Stimulated activated CD8-positive, alpha-beta memory T cell treated with anti-CD3 and anti-CD28 coated beads, Interleukin-2, amount 100 ng/mL, for 48 hours (primary cell): ENCODE measurements around the gene MYO9A.
"Not testable (repeated sequence)": the region's sequence is repeated elsewhere in the genome, so short reads cannot be mapped to it uniquely, and the experiment has no call there.

Source experiments
- DNase-seq, 2 donors: peaks; one replicate each; pipeline ENCODE4 v3.0.0-alpha.2; 2020; ENCODE audit warnings: low read depth in 2 of 2

MYO9A gene

GRCh38 chr15:72042865-72043264 lies 75.1 kb downstream of the MYO9A start:
- DNase-seq: no peak

- no peak for DNase-seq
Measured at GRCh38 chr15:72042054-72042453, 75.9 kb downstream of the MYO9A start.

GRCh38 chr15:72037321-72037720 lies 80.6 kb downstream of the MYO9A start:
- DNase-seq: no peak

GRCh38 chr15:72034859-72035650 lies 82.9 kb downstream of the MYO9A start:
- no peak for DNase-seq

- no peak for DNase-seq
Measured at GRCh38 chr15:72034351-72034750, 83.6 kb downstream of the MYO9A start.

- DNase-seq: no peak
Measured at GRCh38 chr15:72033711-72034110, 84.2 kb downstream of the MYO9A start.

GRCh38 chr15:72033285-72033684 lies 84.7 kb downstream of the MYO9A start:
- no peak for DNase-seq

- no peak for DNase-seq
Measured at GRCh38 chr15:72021604-72022003, 96.3 kb downstream of the MYO9A start.

- no peak for DNase-seq
Measured at GRCh38 chr15:72020799-72021198, 97.2 kb downstream of the MYO9A start.

- not testable (repeated sequence) for DNase-seq
Measured at GRCh38 chr15:72014555-72014954, 103.4 kb downstream of the MYO9A start.

GRCh38 chr15:72013703-72014102 lies 104.2 kb downstream of the MYO9A start:
- no peak for DNase-seq

- no peak for DNase-seq
Measured at GRCh38 chr15:72011302-72011942, 106.5 kb downstream of the MYO9A start.

GRCh38 chr15:72009222-72009621 lies 108.7 kb downstream of the MYO9A start:
- no peak for DNase-seq

- no peak for DNase-seq
Measured at GRCh38 chr15:72006382-72006781, 111.6 kb downstream of the MYO9A start.

- DNase-seq: no peak
Measured at GRCh38 chr15:72005483-72005882, 112.5 kb downstream of the MYO9A start.

GRCh38 chr15:71999807-72000206 lies 118.1 kb downstream of the MYO9A start:
- DNase-seq: no peak

- not testable (repeated sequence) for DNase-seq
Measured at GRCh38 chr15:71998717-71999116, 119.2 kb downstream of the MYO9A start.

GRCh38 chr15:71997691-71998090 lies 120.3 kb downstream of the MYO9A start:
- DNase-seq: no peak

- no peak for DNase-seq
Measured at GRCh38 chr15:71975816-71976150, 142.2 kb downstream of the MYO9A start.

- no peak for DNase-seq
Measured at GRCh38 chr15:71974211-71974610, 143.7 kb downstream of the MYO9A start.

GRCh38 chr15:71973366-71973765 lies 144.6 kb downstream of the MYO9A start:
- DNase-seq: no peak

- DNase-seq: no peak
Measured at GRCh38 chr15:71971905-71972304, 146.0 kb downstream of the MYO9A start.

GRCh38 chr15:71970435-71970834 lies 147.5 kb downstream of the MYO9A start:
- DNase-seq: no peak

- no peak for DNase-seq
Measured at GRCh38 chr15:71962537-71962936, 155.4 kb downstream of the MYO9A start.
